ENCODE results near the gene BLTP2. TPM values are rescaled to one million over a fixed set of nuclear protein-coding genes. Genes with fewer than 3 reads are reported as not detected.

BLTP2 gene
- total and polyA plus RNA-seq, 7 donors = 23.6 to 100 (median 71.0) TPM

GRCh38 chr17:28597606-28598383 is 47.2 kb downstream of the BLTP2 start:
- DNase-seq (no peak), ATAC-seq (no peak)
- H3K4me1 ChIP-seq = no peaks in the 10 kb centered on the region
- no peak overlapping the region for H3K27ac ChIP-seq
- WGBS, 3 donors = 38 to 50% (median 39%) methylated on average over 5 of the region's 5 CpGs
- intact Hi-C loops (cut with DNase I) = loop anchor here in 1 of 2 donors (5.0 kb wide), 1 partner anchor 100 kb away; no protein-coding TSS in a partner anchor
- no peak for TF ChIP-seq CTCF (IDR thresholded peaks at IDR 0.05)
- no peaks in the 10 kb centered on the region for H3K9me3 ChIP-seq
- H3K4me3 ChIP-seq = no peak overlapping the region
- no peaks in the 10 kb centered on the region for H3K36me3 ChIP-seq (ENCODE audit: insufficient read depth in 1 of 2, low read depth in 1 of 2)
- H3K27me3 ChIP-seq (ENCODE audit: insufficient read depth in 3 of 3, low read length in 2 of 3) = no peaks in the 10 kb centered on the region

Other genes starting within 250 kb of the BLTP2 start
- 1 to 10 TPM; 2.7 to 4.2 (median 2.8) TPM for gene SLC46A1, start 238.9 kb downstream of the BLTP2 start, total RNA-seq
- 1 to 10 TPM; 1.1 to 2.5 (median 1.4) TPM for gene SLC46A1, start 238.9 kb downstream of the BLTP2 start, polyA plus RNA-seq
- gene SLC13A2, start 171.5 kb downstream of the BLTP2 start, total RNA-seq = not detected
- gene SLC13A2, start 171.5 kb downstream of the BLTP2 start, polyA plus RNA-seq = under 1 TPM in 1 of 3 donors, not detected in 2; 0.21 TPM
- not detected for gene FOXN1, start 138.8 kb downstream of the BLTP2 start, total RNA-seq
- gene FOXN1, start 138.8 kb downstream of the BLTP2 start, polyA plus RNA-seq = not detected
- gene UNC119, start 92.5 kb downstream of the BLTP2 start, total RNA-seq = 1 to 10 TPM; 2.0 to 7.8 (median 4.5) TPM
- gene UNC119, start 92.5 kb downstream of the BLTP2 start, polyA plus RNA-seq = 1 to 10 TPM; 1.9 to 2.6 (median 2.2) TPM
- gene PIGS, start 73.6 kb downstream of the BLTP2 start, total RNA-seq = 10 to 100 TPM; 30.5 to 44.9 (median 33.4) TPM
- gene PIGS, start 73.6 kb downstream of the BLTP2 start, polyA plus RNA-seq = 10 to 100 TPM; 16.7 to 37.1 (median 26.4) TPM
- 1 to 10 TPM; 1.3 to 2.9 (median 2.0) TPM for gene ALDOC, start 68.3 kb downstream of the BLTP2 start, total RNA-seq
- gene ALDOC, start 68.3 kb downstream of the BLTP2 start, polyA plus RNA-seq = 1 to 10 TPM; 1.2 to 2.4 (median 1.7) TPM
- gene SPAG5, start 46.1 kb downstream of the BLTP2 start, total RNA-seq = 1 to 10 TPM in 3 of 4 donors, under 1 TPM in 1; 0.71 to 1.5 (median 1.3) TPM
- gene SPAG5, start 46.1 kb downstream of the BLTP2 start, polyA plus RNA-seq = 1 to 10 TPM in 1 of 3 donors, under 1 TPM in 2; 0.15 to 2.4 (median 0.40) TPM
- 1 to 10 TPM; 3.9 to 7.6 (median 5.5) TPM for gene RSKR, start 31.0 kb downstream of the BLTP2 start, total RNA-seq
- 1 to 10 TPM; 2.0 to 4.7 (median 2.0) TPM for gene RSKR, start 31.0 kb downstream of the BLTP2 start, polyA plus RNA-seq
- gene SDF2, start 16.7 kb upstream of the BLTP2 start, total RNA-seq = 10 to 100 TPM; 23.6 to 28.0 (median 26.7) TPM
- gene SDF2, start 16.7 kb upstream of the BLTP2 start, polyA plus RNA-seq = 10 to 100 TPM; 20.9 to 72.0 (median 43.2) TPM
- 10 to 100 TPM; 66.1 to 77.4 (median 69.8) TPM for gene SUPT6H, start 17.0 kb upstream of the BLTP2 start, total RNA-seq
- 10 to 100 TPM; 28.6 to 70.7 (median 34.8) TPM for gene SUPT6H, start 17.0 kb upstream of the BLTP2 start, polyA plus RNA-seq
- gene PROCA1, start 66.7 kb upstream of the BLTP2 start, total RNA-seq = 1 to 10 TPM in 1 of 4 donors, under 1 TPM in 3; 0.21 to 1.1 (median 0.32) TPM
- gene PROCA1, start 66.7 kb upstream of the BLTP2 start, polyA plus RNA-seq = under 1 TPM; 0.32 to 0.51 (median 0.36) TPM
- 10 to 100 TPM in 1 of 4 donors, 1 to 10 TPM in 3; 7.8 to 12.2 (median 9.1) TPM for gene RAB34, start 72.7 kb upstream of the BLTP2 start, total RNA-seq
- 10 to 100 TPM in 2 of 3 donors, 1 to 10 TPM in 1; 9.1 to 21.0 (median 10.6) TPM for gene RAB34, start 72.7 kb upstream of the BLTP2 start, polyA plus RNA-seq
- 1,000 to 10,000 TPM in 2 of 4 donors, 100 to 1,000 TPM in 2; 978 to 1,214 (median 1,068) TPM for gene RPL23A, start 74.8 kb upstream of the BLTP2 start, total RNA-seq
- 1,000 to 10,000 TPM in 2 of 3 donors, 100 to 1,000 TPM in 1; 883 to 1,789 (median 1,153) TPM for gene RPL23A, start 74.8 kb upstream of the BLTP2 start, polyA plus RNA-seq
- 1 to 10 TPM in 1 of 4 donors, under 1 TPM in 2, not detected in 1; 0.77 to 1.9 (median 0.88) TPM for gene TLCD1, start 81.1 kb upstream of the BLTP2 start, total RNA-seq
- gene TLCD1, start 81.1 kb upstream of the BLTP2 start, polyA plus RNA-seq = 1 to 10 TPM in 2 of 3 donors, under 1 TPM in 1; 0.68 to 2.4 (median 1.3) TPM
- gene NEK8, start 83.6 kb upstream of the BLTP2 start, total RNA-seq = 1 to 10 TPM in 2 of 4 donors, under 1 TPM in 2; 0.60 to 1.5 (median 0.92) TPM
- gene NEK8, start 83.6 kb upstream of the BLTP2 start, polyA plus RNA-seq = 1 to 10 TPM in 1 of 3 donors, under 1 TPM in 2; 0.21 to 1.1 (median 0.80) TPM
- 1 to 10 TPM; 1.4 to 6.7 (median 2.3) TPM for gene TRAF4, start 98.9 kb upstream of the BLTP2 start, total RNA-seq
- 1 to 10 TPM; 1.6 to 3.3 (median 2.1) TPM for gene TRAF4, start 98.9 kb upstream of the BLTP2 start, polyA plus RNA-seq
- 10 to 100 TPM; 25.3 to 52.9 (median 36.0) TPM for gene FAM222B, start 197.6 kb upstream of the BLTP2 start, total RNA-seq
- 10 to 100 TPM; 22.4 to 66.2 (median 32.2) TPM for gene FAM222B, start 197.6 kb upstream of the BLTP2 start, polyA plus RNA-seq
- 10 to 100 TPM; 38.3 to 45.6 (median 43.4) TPM for gene ERAL1, start 209.9 kb upstream of the BLTP2 start, total RNA-seq
- 10 to 100 TPM; 41.0 to 98.5 (median 58.8) TPM for gene ERAL1, start 209.9 kb upstream of the BLTP2 start, polyA plus RNA-seq

Data from psoas muscle (tissue), 8 donors.